Brain microvascular endothelial cell (primary cell): ENCODE results near the gene MYPN.

Source experiments
- DNase-seq: peaks from one replicate; pipeline ENCODE4 v3.0.0-alpha.2; 2020
- H3K27ac ChIP-seq: fragments of 250-450 bp; sonication (Bioruptor Pico); 2 replicates; pipeline ENCODE4 v1.5.1; 2020; ENCODE audit warnings: mild to moderate bottlenecking, moderate library complexity
- H3K27me3 ChIP-seq: fragments of 250-450 bp; sonication (Bioruptor Pico); replicated peaks from 2 replicates; pipeline ENCODE4 v1.5.1; 2020; ENCODE audit warnings: mild to moderate bottlenecking
- H3K36me3 ChIP-seq: fragments of 250-450 bp; sonication (Bioruptor Pico); replicated peaks from 2 replicates; pipeline ENCODE4 v1.5.1; 2020; ENCODE audit warnings: mild to moderate bottlenecking
- H3K4me3 ChIP-seq: 2 replicates; pipeline ENCODE4 v1.5.1; 2011; ENCODE audit warnings: low read depth, mild to moderate bottlenecking, control low read depth, low read length, moderate library complexity
- CTCF ChIP-seq: IDR thresholded peaks from 2 replicates; pipeline ENCODE4 v1.5.1; 2011; ENCODE audit warnings: low read depth, mild to moderate bottlenecking, moderate library complexity, low read length, control low read depth, inconsistent platforms; ENCODE audit errors: missing control alignments
- in situ Hi-C: cut with HindIII; loops from 2 replicates; pipeline ENCODE4 v1.10.0; 2017; ENCODE audit warnings: low sequenced_read_pairs, low pct_ligation_motif_present

The MYPN gene

GRCh38 chr10:68106656-68107055, 2.6 kb upstream of the MYPN start:
- DNase-seq = peak; percentile 83
- Histone ChIP-seq H3K27ac (peak overlapping the region; percentile 44), H3K36me3 (no peaks in the 10 kb centered on the region), H3K27me3 (no peaks in the 10 kb centered on the region), H3K4me3 (peak overlapping the region; percentile 3)
- TF ChIP-seq CTCF = no peak
- in situ Hi-C loops = no loop called here

GRCh38 chr10:68107651-68108050, 1.6 kb upstream of the MYPN start:
- in situ Hi-C loops = no loop called here
- Histone ChIP-seq H3K36me3 (no peaks in the 10 kb centered on the region), H3K4me3 (no peak overlapping the region), H3K27me3 (no peaks in the 10 kb centered on the region), H3K27ac (no peak overlapping the region)
- no peak for TF ChIP-seq CTCF
- no peak for DNase-seq

GRCh38 chr10:68108051-68108450, 1.2 kb upstream of the MYPN start:
- in situ Hi-C loops = no loop called here
- H3K27me3 ChIP-seq = no peaks in the 10 kb centered on the region

GRCh38 chr10:68108653-68109052, 635 bp upstream of the MYPN start:
- no peak overlapping the region for H3K4me3 ChIP-seq
- no peak overlapping the region for H3K27ac ChIP-seq
- no peak for DNase-seq
- in situ Hi-C loops = no loop called here
- no peaks in the 10 kb centered on the region for H3K36me3 ChIP-seq
- TF ChIP-seq CTCF = no peak
- no peaks in the 10 kb centered on the region for H3K27me3 ChIP-seq

More at GRCh38 chr10:68108051-68108450, 1.2 kb upstream of the MYPN start:
- no peaks in the 10 kb centered on the region for H3K36me3 ChIP-seq
- no peak for DNase-seq
- no peak for TF ChIP-seq CTCF
- H3K4me3 ChIP-seq = no peak overlapping the region
- no peak overlapping the region for H3K27ac ChIP-seq

- in situ Hi-C loops = no loop called here
- no peak for DNase-seq
Measured at GRCh38 chr10:68110027-68110426, 739 bp downstream of the MYPN start.

More at GRCh38 chr10:68110027-68110426, 739 bp downstream of the MYPN start:
- Histone ChIP-seq H3K36me3 (no peaks in the 10 kb centered on the region), H3K4me3 (no peak overlapping the region), H3K27me3 (no peaks in the 10 kb centered on the region), H3K27ac (no peak overlapping the region)
- no peak for TF ChIP-seq CTCF
